CD4-positive, alpha-beta T cell treated with Interleukin-15 for 4 hours (primary cell): Measurements from ENCODE around the gene PSMD8.
"Not testable (repeated sequence)": the region's sequence is repeated elsewhere in the genome, so short reads cannot be mapped to it uniquely, and the experiment has no call there.

Experiments used
- DNase-seq: peaks from one replicate; pipeline ENCODE4 v3.0.0-alpha.2; 2020; ENCODE audit warnings: low spot score

The PSMD8 gene

GRCh38 chr19:38387550-38388348 is 13.4 kb downstream of the PSMD8 start, which contains the start of gene GGN:
GGN (minus strand) TSS chr19:38388034; CDS start chr19:38387261, 773 bp downstream.
- peak; percentile 80 for DNase-seq

GRCh38 chr19:38388349-38389100 is 14.2 kb downstream of the PSMD8 start, which contains the start of gene SPRED3:
SPRED3 (plus strand) TSS chr19:38388697; CDS start chr19:38390303, 1,606 bp downstream.
- DNase-seq = no peak

- DNase-seq = no peak
Measured at GRCh38 chr19:38389101-38389925, 14.9 kb downstream of the PSMD8 start.

- no peak for DNase-seq
Measured at GRCh38 chr19:38389957-38390924, 15.9 kb downstream of the PSMD8 start.

GRCh38 chr19:38391911-38392464 is 17.6 kb downstream of the PSMD8 start:
- no peak for DNase-seq

GRCh38 chr19:38392707-38393308 is 18.4 kb downstream of the PSMD8 start:
- no peak for DNase-seq

GRCh38 chr19:38394488-38394887 is 20.1 kb downstream of the PSMD8 start:
- peak; percentile 66 for DNase-seq

GRCh38 chr19:38395381-38396114 is 21.2 kb downstream of the PSMD8 start:
- DNase-seq = peak; percentile 35

GRCh38 chr19:38399081-38399480 is 24.7 kb downstream of the PSMD8 start:
- DNase-seq = no peak

- no peak for DNase-seq
Measured at GRCh38 chr19:38399537-38399936, 25.2 kb downstream of the PSMD8 start.

- no peak for DNase-seq
Measured at GRCh38 chr19:38400361-38400760, 26.0 kb downstream of the PSMD8 start.

- no peak for DNase-seq
Measured at GRCh38 chr19:38401148-38401547, 26.8 kb downstream of the PSMD8 start.

GRCh38 chr19:38402623-38402966 is 28.2 kb downstream of the PSMD8 start:
- no peak for DNase-seq

- peak; percentile 97 for DNase-seq
Measured at GRCh38 chr19:38402967-38403674, 28.8 kb downstream of the PSMD8 start, which contains the start of gene FAM98C. FAM98C (plus strand) TSS chr19:38403093; CDS start chr19:38403154, 61 bp downstream.

GRCh38 chr19:38404858-38405257 is 30.5 kb downstream of the PSMD8 start:
- DNase-seq = no peak

GRCh38 chr19:38405276-38405675 is 30.9 kb downstream of the PSMD8 start:
- DNase-seq = no peak

- no peak for DNase-seq
Measured at GRCh38 chr19:38409631-38410133, 35.3 kb downstream of the PSMD8 start.

- DNase-seq = not testable (repeated sequence)
Measured at GRCh38 chr19:38410407-38410806, 36.0 kb downstream of the PSMD8 start.
